GDM1 (cell line): Measurements from ENCODE around the gene TUBAL3.
"Not testable (repeated sequence)": the region's sequence is repeated elsewhere in the genome, so short reads cannot be mapped to it uniquely, and the experiment has no call there.

Experiments used
- DNase-seq: peaks from one replicate; lab custom pipeline; 2025; lab: John Stamatoyannopoulos, UW

The TUBAL3 gene

DNA sequence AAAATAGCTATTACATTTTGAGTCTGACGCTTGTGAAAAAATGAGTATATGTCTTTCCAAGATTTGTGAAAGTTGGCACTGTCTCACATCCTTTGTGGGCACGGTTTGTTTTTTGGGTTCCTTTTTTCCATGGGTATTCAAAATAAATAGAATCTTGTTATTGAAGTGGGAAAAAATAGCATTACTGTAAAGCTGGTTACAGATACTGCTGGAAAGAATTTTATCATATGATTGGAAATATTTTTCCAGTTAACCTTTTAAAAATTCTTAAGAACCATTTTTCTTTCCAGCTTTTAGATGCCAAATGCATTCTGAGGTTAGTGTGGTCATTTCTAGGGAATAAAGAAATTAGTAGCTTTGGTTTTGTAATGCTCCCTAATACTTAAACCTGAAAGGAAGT is 19.1 kb upstream of the TUBAL3 start:
- DNase-seq: no peak

DNA sequence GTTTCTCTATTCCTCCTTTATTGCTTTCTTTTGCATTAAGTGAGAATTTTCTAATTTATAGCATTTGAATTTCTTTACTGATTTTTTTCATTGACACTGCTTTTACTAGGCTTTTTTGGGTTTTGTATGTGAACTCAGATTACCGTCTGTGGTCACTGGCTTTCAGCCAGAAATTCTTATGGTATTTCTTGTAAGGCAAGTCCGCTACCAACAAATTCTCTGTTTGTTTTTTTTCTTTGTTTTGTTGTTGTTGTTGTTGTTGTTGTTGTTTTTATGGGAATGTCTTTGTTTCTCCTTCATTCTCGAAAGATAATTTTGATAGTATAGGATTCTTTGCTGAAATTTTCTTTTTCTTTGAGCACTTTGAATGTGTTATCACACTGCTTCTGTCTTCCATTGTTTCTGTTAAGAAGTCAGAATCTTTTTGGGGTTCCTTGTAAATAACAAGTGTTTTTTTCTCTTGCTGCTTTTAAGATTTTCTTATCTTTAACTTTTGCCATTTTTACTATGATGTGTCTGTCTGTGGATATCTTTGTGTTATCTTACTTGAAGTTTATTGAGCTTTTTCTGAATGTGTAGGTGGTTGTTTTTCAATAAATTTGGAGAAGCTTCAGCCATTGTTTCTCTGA is 15.0 kb upstream of the TUBAL3 start:
- DNase-seq: no peak

DNA sequence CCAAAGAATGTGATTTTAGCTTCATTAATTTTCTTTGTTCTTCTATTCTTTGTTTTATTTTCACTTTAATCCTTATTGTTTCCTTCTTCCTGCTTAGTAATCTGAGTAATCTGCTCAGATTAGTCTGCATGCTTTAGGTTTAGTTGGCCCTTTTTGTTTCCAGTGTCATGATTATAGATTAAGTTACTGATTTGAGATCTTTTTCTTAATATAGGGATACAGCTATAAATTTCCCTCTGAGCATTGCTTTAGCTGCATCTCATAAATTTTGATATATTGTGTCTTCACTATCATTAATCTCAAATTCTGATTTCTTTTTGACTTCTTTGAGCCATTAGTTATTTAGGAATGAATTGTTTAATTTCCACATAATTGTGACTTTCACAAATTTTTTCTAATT is 14.0 kb upstream of the TUBAL3 start:
- no peak for DNase-seq

DNA sequence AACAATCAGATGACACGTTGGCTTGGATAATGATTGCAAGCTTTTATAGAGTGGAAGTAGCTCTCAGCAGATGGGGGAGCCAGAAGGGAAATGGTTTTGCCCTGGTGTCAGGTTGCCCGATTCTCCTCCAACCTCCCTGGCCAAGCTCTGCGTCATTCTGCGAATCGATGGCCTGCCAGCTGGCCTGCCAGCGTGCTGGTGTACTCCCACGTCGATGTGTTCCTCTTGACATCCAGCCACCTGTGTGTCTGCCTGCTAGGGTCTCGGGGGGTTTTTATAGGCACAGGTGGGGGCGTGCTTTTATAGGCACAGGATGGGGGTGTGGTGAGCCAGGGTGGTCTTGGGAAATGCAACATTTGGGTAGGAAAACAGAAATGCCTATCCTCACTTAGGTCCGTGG is 12.4 kb upstream of the TUBAL3 start:
- DNase-seq: no peak

DNA sequence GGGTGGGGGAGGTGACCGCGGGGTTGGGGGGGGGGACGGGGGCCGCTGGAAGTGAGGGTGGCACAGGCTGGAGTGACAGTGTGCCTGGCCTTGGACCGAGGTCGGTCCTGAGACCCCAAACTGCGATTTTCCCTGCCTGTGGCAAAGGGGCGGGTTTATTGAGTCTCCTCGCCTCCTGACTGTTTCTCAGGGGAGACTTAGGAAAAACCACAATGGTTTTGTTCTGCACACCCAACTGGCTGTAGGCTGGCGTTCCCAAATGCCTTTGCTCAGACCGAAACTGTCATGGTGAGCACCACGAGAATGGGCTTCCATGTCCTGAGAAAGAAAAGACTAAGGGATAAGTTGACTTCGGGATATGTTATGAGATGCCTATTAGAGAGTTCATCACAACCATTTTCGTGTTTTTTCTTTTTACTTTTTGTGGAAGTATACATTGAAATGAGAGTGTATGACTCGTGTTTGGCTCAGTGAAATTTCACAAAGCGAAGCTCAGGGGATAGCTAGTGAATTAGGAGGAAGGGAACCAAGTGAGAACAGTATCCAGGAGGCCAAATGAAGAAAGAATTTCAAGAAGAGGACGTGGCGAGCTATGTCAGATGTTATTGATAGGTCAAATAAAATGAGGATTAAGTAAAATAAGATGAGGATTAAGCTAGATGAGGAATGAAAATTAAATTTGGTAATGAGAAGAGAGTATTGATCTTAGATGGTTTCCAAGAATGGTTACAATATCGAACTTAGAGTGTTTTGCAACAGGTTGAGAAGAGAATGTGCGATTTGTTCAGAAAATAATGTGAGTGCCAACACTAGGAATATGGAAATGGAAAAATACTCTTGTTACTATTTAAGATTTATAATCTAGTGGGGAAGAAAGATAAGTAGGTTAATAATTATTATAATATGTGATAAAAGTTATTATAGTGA is 8.6 kb upstream of the TUBAL3 start:
- DNase-seq: no peak

DNA sequence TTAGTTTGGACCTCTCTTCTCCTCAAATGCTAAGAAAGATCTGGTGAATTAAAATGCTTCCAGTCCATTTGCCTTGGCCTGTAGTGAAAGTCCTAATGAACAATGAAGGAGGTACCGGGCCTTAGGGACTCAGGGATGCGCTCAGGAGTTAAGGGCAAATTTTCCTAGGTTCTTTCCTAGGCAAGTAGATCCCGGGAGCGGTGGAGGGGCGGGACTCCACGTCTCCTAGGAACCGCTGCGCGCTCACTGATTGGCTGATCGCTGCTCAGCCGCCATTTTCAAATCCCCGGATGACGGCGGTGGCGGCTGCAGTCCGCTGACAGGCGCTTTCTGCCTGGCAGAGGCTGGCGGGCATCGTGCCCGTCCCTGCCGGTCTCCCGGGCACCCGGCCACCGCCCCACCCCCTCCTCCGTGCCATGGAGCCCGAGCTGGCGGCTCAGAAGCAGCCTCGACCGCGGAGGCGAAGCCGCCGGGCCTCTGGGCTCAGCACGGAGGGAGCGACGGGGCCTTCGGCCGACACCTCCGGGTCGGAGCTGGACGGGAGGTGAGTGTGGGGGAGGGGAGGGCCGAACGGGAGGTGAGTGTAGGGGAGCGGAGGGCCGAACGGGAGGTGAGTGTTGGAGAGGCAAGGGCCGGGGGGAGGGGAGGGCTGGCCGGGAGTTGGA is 7.8 kb upstream of the TUBAL3 start, which contains the start of gene NET1:
Gene NET1 (plus strand): TSS at position 281 of the 665 bp plus-strand sequence. CDS start 136 bp downstream, at position 417.
- DNase-seq: peak; percentile 79

DNA sequence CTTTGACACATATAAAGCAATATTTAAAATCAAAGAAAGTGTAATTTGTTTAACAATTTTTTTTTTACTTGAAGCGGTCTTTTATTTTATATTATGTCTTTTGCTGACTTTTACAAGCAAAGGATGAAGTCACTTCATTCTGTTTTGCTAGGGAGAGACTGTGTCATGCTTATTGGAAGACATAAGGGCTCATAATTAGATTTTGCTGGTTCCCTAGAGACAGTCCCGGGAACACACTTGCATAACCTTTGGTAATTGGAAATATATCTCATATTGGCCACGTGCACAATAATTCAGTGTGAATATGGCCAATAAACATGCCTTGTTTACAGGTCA is 7.3 kb upstream of the TUBAL3 start:
- DNase-seq: no peak

DNA sequence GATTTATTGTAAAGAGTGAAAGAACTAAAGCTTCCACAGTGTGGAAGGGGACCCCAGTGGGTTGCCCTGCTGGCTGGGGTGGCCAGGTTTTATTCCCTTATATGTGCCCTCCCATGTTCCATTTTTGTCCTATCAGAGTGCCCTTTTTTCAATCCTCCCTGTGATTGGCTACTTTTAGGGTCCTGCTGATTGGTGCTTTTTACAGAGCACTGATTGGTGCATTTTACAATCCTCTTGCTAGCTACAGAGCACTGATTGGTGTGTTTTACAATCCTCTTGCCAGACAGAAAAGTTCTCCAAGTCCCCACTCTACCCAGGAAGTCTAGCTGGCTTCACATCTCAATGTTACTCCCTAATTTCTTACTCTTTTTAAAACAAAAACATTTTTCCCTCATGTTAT is 6.2 kb upstream of the TUBAL3 start:
- DNase-seq: not testable (repeated sequence)

DNA sequence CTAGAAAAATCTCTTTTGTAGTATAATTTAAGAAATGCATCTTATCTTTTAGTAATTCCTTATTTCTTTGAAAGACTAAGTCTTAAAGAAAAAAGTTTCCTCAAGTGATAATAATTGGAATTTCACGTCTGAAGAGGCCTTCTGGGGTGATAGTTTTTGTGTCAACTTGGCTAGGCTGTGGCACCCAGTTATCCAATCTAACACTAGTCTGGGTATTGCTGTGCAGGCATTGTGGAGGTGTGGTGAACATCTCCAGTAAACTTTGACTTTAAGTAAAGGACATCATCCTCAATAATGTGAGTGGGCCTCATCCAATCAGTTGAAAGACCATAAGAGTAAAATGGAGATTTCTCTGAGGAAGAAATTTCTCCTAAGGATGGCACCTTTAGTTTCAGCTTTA is 2.3 kb upstream of the TUBAL3 start:
- DNase-seq: no peak

DNA sequence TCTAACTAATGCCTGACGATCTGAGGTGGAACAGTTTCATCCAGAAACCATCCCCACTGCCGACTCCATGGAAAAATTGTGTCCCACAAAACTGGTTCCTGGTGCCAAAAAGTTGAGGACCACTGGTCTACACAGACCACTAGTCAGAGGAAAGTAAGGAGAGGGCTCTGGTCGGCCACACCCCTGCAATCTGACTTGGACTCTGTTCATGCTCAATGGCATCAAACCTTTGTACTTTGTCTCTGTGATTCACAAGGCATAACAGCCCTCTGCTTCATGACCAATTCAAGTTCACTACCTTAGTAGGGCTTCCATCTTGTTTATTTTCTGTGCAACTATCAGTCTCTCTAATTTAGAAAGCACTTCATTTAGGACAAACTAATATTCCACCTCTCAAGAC is 1.8 kb downstream of the TUBAL3 start:
- no peak for DNase-seq

DNA sequence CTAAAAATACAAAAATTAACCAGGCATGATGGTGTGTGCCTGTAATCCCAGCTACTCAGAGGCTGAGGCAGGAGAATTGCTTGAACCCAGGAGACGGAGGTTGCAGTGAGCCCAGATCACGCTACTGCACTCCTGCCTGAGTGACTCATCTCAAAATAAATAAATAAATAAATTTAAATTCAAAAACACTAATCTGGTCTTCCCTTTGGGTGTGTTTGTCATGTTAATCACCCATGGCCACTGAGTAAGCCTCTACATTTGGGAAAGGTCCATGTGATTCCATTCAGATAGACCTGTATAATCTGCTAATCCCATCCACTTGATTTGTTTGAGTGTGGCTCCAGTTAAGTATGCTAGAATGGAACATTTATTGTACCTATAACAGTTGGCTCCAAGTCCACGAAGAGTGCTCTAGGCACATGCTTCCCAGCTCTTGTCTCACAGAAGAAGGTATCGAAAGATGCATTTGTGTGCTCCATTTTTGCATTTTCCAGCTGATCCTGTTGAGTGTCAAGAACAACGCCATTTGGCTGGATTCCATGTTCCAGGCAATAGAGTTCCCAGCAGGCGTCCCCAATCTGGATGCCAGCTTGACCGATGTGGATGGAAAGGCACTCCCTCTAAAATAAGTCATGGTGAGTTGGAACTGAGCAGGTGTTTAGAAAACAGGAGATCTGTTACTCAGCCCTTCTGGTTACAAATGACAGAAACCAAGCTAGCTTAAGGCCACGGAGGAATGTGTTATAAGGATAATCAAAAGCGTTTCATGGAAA is 4.0 kb downstream of the TUBAL3 start:
- DNase-seq: no peak

DNA sequence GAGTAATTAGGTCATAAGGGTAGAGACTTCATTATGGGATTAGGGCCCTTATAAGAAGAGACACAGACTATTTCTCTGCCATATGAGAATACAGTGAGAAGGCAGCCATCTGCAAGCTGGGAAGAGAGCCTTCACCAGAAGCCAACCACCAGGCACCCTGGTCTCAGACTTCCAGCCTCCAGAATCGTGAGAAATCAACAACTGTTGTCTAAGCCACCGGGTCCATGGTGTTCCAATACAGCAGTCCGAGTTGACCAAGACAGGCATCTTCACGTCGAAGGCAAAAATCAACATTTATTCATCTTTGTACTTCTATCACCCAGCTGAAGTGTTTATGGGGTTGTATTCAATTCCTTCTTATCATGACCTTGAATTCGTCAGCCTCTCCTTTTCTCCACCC is 5.3 kb downstream of the TUBAL3 start:
- DNase-seq: no peak

DNA sequence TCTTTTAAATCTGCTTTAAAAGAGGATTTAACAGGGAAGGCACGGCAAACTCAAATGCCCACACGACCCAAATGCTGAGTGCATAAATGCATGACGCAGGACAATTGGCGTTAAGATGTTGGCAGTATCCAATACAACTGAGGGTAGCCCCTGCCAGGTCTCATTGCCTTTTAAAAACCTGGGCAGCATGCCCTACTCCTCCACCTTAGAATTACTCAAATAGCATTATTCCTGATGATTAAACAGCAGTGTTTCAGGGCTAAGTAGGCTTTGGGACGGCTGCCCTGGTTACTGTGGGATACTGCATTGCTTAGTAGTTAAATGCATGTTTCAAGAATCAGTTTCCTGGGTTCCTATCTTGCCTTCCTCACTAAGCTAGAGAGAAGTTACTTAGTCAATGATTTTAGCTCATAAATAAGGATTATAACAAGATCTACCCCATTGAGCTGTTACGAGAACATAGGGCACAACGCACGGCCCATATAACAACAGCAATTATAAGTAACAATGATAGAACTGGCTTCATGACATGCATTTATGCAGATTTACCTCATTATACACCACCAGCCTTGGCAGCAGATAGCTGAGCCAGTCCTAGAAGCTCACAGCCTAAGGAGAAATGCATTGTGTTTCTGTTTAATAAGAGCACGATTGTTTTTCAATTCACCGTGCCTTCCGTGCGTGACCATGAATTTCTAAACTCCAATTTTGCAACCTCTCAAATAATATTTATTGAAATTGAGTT is 7.9 kb downstream of the TUBAL3 start:
- DNase-seq: no peak

DNA sequence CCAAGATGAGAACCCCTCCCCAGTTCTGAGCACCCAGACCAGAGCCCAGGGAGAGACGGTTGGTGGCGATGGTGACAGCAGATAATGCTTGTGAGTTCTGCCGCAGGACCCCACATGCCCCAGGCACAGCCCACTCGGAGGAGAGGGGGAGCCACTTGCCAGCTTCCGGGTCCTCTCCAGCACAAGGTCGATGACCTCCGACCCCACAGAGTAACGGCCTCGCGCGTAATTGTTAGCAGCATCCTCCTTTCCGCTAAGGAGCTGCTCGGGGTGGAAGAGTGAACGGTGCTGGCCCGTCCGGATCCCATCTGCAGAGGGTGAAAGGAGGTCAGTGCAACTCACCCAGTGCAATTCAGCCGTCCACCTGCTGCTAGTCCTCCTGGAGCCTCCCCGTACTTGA is 9.5 kb downstream of the TUBAL3 start:
- DNase-seq: no peak

DNA sequence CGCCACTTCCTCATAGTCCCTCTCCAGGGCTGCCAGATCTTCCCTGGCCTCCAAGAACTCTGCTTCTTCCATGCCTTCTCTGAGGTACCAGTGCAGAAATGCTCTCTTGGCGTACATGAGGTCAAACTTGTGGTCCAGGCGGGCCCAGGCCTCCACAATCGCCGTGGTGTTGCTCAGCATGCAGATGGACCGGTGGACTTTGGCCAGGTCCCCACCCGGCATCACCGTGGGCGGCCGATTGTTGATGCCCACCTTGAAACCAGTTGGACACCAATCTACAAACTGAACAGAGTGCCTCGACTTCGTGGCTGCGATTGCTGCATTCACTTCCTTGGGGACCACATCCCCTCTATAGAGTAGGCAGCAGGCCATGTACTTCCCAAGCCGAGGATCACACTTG is 11.1 kb downstream of the TUBAL3 start:
- no peak for DNase-seq

DNA sequence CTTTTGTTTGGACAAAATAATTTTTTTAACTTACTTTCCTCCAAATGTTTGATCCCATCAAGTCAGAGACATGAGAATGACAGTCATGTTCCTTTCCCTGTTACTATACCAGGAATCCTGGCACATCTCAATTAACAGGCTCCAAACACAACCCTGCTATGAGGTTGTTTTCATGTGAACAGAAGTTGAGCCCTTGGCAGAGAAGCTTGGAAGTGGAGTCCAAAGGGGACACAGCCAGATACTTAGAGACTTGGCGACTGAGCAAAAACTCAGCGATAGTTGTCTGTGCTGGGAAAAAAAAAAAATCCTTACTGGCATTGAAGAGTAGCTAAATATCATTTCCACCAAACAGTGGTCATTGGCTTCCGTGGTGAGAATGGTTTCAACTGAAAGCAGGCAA is 12.8 kb downstream of the TUBAL3 start:
- DNase-seq: no peak

DNA sequence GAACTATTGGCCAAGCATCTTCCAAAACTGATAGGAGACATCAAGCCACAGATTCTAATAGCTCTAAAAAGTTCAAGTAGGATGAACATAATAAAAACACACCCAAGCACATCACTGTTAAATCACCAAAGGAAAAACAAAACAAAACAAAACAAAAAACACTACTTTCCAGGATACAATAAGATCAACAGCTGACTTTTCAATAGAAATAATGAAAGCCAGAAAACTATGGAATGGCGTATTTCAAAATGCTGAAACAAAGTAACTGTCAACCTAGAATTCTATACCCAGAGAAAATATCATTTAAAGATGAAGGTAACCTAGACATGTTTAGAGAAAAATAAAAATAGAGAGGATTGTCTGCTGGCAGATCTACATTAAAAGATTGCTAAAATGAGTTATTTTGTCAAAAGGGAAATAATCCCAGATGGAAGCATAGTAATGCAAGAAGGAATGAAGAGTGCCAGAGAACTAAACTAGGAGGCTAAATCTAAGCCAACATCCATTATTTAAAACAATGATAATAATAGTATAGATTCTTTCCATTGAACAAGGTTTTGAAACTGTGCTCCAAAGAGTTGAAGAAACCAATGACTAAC is 13.9 kb downstream of the TUBAL3 start:
- no peak for DNase-seq

DNA sequence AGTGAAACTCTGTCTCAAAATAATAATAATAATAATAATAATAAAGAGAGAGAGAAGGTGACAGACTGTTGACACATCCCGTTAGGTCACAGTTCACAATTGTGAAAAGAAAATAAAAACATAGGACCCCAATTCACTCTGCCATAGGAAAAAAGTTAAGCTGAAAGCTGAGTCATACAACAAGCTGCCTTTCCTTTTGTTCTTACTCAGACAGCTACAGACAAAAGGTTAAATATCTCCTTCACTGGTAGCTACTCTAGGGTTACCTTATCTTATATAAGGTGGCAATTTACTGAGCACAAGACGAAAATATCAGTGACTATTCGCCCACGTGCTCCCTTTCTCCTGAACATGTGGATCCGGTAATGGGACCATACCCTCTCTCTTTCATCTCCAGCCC is 17.5 kb downstream of the TUBAL3 start:
- no peak for DNase-seq

DNA sequence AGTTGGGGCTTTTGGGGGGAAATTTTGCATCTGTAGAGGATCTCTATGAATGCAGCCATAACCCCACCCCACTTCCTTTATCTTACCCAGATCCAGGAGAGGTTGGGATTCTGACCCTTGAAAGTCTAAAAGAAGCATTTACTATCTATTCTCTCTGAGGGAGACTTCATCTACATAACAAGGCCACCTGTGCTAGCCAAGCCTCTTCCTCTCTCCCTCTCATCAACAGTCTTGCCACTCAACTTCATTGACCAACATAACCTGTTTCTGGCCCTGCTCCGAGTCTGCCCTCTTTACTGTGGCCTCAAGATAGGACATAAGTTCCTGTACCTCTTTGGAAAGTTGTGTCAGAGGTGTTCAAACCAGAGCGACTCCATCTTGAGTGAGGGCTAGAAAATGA is 19.4 kb downstream of the TUBAL3 start:
- no peak for DNase-seq

DNA sequence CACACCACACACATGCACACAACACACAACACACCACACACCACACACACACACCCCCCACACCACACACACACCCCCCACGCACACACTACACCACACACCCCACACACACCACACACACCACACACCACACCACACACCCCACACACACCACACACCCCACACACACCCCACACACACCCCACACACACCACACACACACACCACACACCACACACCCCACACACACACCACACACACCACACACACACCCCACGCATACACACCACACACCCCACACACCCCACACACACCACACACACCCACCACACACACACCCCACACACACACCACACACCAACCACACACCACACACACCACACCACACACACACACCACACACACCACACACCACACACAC is 23.4 kb downstream of the TUBAL3 start:
- no peak for DNase-seq

DNA sequence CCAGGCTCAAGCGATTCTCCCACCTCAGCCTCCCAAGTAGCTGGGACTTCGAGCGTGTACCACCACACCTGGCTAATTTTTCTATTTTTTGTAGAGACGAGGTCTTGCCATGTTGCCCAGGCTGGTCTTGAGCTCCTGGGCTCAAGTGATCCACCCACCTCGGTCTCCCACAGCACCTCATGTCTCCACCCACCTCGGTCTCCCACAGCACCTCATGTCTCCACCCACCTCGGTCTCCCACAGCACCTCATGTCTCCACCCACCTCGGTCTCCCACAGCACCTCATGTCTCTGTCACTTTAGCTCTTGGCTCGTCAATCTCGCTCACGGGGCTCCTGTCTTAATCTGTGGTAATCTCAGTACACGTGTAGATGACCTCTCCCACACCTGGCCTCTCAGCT is 24.2 kb downstream of the TUBAL3 start:
- DNase-seq: not testable (repeated sequence)
